DMS79 (cell line): ENCODE measurements around the gene TUSC2.

ENCODE experiments used
- DNase-seq: peaks from one replicate; lab custom pipeline; 2025; lab: John Stamatoyannopoulos, UW

The TUSC2 gene

DNA sequence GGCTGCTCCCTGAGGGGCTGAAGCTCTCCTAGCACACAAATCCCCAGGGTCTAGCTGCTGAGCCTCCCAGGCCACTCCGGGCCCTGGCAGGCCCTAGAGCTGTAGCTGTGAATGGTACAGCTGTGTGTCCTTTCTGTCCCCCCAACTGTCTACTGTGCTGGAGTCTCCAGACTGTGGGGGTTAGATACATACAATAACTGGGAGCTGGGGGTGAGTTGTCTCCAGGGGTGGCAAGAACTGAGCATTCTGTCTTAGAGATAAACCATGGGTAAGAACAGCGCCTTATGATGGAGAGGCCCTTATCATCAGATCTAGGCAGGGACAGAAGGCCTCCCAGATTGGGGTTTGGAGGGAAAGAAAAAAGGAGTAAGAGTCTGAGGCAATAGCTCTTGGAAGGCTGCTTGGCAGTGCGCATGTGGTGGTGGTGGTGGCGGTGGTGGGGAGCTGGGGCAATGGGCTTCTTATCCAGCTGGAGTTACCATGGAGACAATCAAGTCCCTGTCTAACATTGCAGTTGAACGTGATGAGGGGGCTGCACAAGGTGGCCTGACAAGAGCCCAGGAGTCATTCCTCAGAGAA is 26.3 kb upstream of the TUSC2 start:
- no peak for DNase-seq

GRCh38 chr3:50353245-50354004 is 25.4 kb upstream of the TUSC2 start:
- no peak for DNase-seq

GRCh38 chr3:50352781-50353180 is 24.8 kb upstream of the TUSC2 start:
- no peak for DNase-seq

DNA sequence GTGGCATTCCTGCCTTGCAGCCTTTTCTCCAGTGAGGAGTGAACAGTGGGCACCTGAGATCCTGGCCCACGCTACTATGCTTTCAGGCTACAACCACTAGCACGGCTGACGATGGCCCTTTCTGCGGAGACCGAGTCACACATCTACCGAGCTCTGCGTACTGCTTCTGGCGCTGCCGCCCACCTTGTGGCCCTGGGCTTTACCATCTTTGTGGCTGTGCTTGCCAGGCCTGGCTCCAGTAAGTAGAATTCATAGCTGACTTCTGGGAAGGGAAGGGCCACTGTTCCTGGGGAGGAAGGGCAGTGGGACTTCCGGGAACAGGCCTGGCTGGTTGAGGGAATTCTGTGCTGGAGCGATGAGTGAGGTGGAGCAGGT is 23.3 kb upstream of the TUSC2 start:
- no peak for DNase-seq

- DNase-seq, result peak; percentile 75
These were observed 22.7 kb upstream of the TUSC2 start, which contains the start of the genes CYB561D2 and NPRL2 for GRCh38 chr3:50350527-50351322. TSS of gene CYB561D2 (plus strand) at chr3:50350862. CDS start at chr3:50351434, 572 bp downstream. TSS of gene NPRL2 (minus strand) at chr3:50350775. CDS start at chr3:50350652, 123 bp downstream.

DNA sequence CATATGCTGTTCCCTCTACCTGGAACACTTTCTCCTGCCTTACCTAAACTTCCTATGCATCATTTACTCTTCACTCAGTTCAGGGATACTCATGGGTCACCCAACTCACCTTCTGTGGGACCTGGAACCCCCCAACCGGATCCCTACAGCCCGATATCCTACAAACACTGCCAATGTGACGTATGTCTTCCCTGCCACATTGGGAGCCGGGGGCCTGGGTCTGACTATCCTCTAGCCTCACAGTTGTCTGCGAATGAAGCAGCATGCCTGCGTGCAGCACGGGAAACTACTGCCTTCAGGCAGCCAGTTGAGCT is 22.1 kb upstream of the TUSC2 start:
- no peak for DNase-seq

DNA sequence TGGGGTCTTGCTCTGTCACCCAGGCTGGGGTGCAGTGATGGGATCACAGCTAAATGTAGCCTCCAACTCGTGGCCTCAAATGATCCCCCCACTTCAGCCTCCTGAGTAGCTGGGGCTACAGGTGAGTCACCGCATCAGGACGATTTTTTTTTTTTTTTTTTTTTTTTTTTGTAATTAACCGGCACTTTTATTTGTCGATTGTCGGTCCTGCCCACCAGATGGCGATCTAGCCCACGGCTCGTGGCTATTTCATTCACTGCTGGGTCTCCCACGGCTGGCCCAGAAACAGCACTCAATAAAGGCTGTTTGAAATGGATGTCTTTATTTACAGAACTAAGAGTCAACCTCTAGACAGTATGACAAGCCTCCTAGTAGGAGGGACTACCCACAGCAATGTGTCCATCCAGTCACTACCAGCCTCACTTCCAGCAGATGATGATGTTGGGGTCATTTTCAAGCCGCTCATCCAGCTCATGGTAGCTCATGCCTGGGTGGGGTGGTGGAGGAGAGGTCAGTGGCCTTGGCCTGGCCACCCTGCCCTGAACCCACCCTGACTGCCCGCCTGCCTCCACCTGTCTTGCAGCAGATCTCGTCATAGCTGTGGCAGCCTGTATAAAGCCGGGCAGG is 19.3 kb upstream of the TUSC2 start:
- peak; percentile 42 for DNase-seq

- DNase-seq, result no peak
These were observed 17.7 kb upstream of the TUSC2 start, which contains the start of gene ZMYND10 for GRCh38 chr3:50345586-50346234. TSS of gene ZMYND10 (minus strand) at chr3:50345732. CDS start at chr3:50345579, 153 bp downstream.

GRCh38 chr3:50345008-50345407 is 17.0 kb upstream of the TUSC2 start:
- no peak for DNase-seq

GRCh38 chr3:50342813-50343633 is 15.0 kb upstream of the TUSC2 start:
- DNase-seq, result no peak

GRCh38 chr3:50341996-50342650 is 14.1 kb upstream of the TUSC2 start:
- no peak for DNase-seq

DNA sequence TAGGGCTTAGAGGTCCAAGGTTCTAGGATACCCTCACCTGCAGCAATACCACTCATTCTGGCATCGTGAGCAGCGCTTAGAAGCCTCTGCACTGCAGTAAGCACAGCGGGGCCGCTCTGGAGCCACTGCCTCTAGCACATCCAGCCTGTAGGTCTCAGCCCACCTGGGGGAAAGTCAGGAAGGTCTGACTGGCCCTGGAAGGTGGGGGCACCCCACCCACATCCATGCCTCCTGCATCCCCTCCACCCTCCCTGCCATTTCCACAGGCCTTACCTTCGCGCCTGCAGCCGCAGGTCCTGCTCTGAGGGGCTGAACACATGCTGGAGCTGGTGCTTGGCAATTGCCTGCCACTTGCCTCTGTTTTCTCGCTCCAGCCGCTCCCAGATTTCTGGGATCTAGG is 13.5 kb upstream of the TUSC2 start:
- DNase-seq, result no peak

- no peak for DNase-seq
These were observed 12.7 kb upstream of the TUSC2 start, which contains the start of gene RASSF1 for GRCh38 chr3:50340448-50341329. TSS of gene RASSF1 (minus strand) at chr3:50340836. CDS start at chr3:50340805, 31 bp downstream.

DNA sequence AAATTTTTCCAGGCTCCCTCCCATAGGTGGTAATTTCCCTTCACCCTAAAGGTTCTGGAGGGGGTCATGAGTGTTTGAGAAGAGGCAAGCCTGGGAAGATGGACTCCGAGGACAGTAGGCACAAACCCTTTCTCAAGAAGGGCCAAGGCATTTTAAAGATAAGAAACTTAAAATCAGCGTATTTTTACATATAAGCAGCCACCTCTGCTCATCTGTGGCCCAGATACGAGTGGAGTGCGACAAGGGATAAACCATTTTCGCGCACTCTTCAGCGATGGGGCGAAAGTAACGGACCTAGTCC is 12.1 kb upstream of the TUSC2 start:
- no peak for DNase-seq

- no peak for DNase-seq
These were observed 11.6 kb upstream of the TUSC2 start for GRCh38 chr3:50339485-50340146.

GRCh38 chr3:50338965-50339364 is 10.9 kb upstream of the TUSC2 start:
- DNase-seq, result no peak

DNA sequence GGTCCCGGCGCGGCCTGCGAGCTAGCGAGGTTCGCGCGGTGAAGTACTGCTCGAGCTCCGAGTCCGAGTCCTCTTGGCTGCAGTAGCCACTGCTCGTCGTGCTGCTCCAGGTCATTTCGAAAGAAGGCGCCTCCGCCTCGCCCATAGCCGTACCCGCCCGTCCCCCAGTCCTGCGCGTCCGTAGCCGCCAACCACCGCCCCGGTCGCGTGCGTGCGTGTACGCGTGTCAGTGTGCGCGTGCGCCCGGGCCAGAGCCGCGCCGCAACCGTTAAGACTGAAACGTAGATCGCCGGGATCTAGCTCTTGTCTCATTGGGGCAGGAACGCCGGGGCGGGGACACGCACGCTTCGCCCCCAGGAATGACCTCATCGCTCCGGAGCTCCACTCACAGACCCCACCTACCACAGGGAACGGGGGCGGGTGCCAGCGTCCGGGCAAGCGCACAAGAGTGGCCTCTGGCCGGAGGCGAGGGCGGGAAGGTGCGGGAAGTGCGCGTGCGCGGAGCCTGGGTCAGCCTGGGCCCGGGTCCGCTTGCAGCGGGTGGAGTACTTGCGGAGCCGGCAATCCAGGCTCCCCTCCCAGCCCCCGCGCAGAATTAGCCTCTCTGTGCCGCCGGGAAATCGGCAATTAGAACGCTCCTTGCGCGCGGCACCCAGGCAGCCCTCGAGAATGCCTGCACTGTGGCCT is 9.3 kb upstream of the TUSC2 start:
- peak; percentile 90 for DNase-seq

- no peak for DNase-seq
These were observed 8.6 kb upstream of the TUSC2 start for GRCh38 chr3:50336452-50337174.
